ENCODE results near the gene GFER. TPM values are rescaled to one million over a fixed set of nuclear protein-coding genes. Genes with fewer than 3 reads are reported as not detected.

Gene GFER
- 46.0 and 50.1 TPM in 2 replicates for total RNA-seq (2014; rRNA removed; shearing (Covaris generic))

GRCh38 chr16:1983544-1984346 is at the start of gene GFER:
Gene GFER, plus strand, starts transcription at chr16:1984193. Its CDS starts 26 bp downstream, at chr16:1984219.

GRCh38 chr16:1942810-1943726 is 40.9 kb upstream of the GFER start, which contains the start of gene MSRB1:
Gene MSRB1, minus strand, starts transcription at chr16:1943199. Its CDS starts 43 bp downstream, at chr16:1943156.

GRCh38 chr16:1959269-1960039 is 24.5 kb upstream of the GFER start, which contains the start of gene NDUFB10:
Gene NDUFB10, plus strand, starts transcription at chr16:1959538. Its CDS starts 87 bp downstream, at chr16:1959625.

GRCh38 chr16:1964506-1965395 is 19.2 kb upstream of the GFER start, which contains the start of gene RPS2:
Gene RPS2, minus strand, starts transcription at chr16:1964826. Its CDS starts 201 bp downstream, at chr16:1964625.

GRCh38 chr16:1966460-1966859 is 17.5 kb upstream of the GFER start, which contains the start of gene RNF151:
Gene RNF151, plus strand, starts transcription at chr16:1966856. Its CDS starts 26 bp downstream, at chr16:1966882.

GRCh38 chr16:1971796-1972489 is 12.1 kb upstream of the GFER start, which contains the start of gene TBL3:
Gene TBL3, plus strand, starts transcription at chr16:1972053. Its CDS starts 112 bp downstream, at chr16:1972165.

GRCh38 chr16:1981398-1981836 is 2.6 kb upstream of the GFER start, which contains the start of gene NOXO1:
Gene NOXO1, minus strand, starts transcription at chr16:1981469. Its CDS starts 290 bp downstream, at chr16:1981179.

GRCh38 chr16:1989209-1990100 is 5.5 kb downstream of the GFER start, which contains the start of gene SYNGR3:
Gene SYNGR3, plus strand, starts transcription at chr16:1989970. Its CDS starts 133 bp downstream, at chr16:1990103.

GRCh38 chr16:2009791-2010510 is 26.0 kb downstream of the GFER start, which contains the start of gene ZNF598:
Gene ZNF598, minus strand, starts transcription at chr16:2009821.

GRCh38 chr16:2019518-2019920 is 35.5 kb downstream of the GFER start, which contains the start of gene NPW:
Gene NPW, plus strand, starts transcription at chr16:2019785.

GRCh38 chr16:2026461-2027023 is 42.5 kb downstream of the GFER start, which contains the start of gene NHERF2:
Gene NHERF2, plus strand, starts transcription at chr16:2026902. Its CDS starts 104 bp downstream, at chr16:2027006.

Small RNA genes lying within 50 kb of the gene (small RNA-seq; reads per million reads assigned to genes)
- gene AC005363.2 (not detected), gene RN7SL219P (not detected), gene SNORA10 (not detected), gene SNORA64 (not detected)

Other genes with a start within 250 kb of the GFER start
- 89.3 and 122 TPM in 2 replicates for gene NME3, start 212.7 kb upstream of the GFER start, total RNA-seq (2014; rRNA removed; shearing (Covaris generic))
- gene EME2, start 211.4 kb upstream of the GFER start, total RNA-seq (2014; rRNA removed; shearing (Covaris generic)): 21.4 and 22.7 TPM in 2 replicates
- gene MRPS34, start 211.1 kb upstream of the GFER start, total RNA-seq (2014; rRNA removed; shearing (Covaris generic)): 187 and 223 TPM in 2 replicates
- 51.4 and 57.6 TPM in 2 replicates for gene SPSB3, start 201.6 kb upstream of the GFER start, total RNA-seq (2014; rRNA removed; shearing (Covaris generic))
- 132 and 137 TPM in 2 replicates for gene NUBP2, start 201.2 kb upstream of the GFER start, total RNA-seq (2014; rRNA removed; shearing (Covaris generic))
- 0.29 TPM in 1 of 2 replicates, not detected in the other for gene IGFALS, start 190.5 kb upstream of the GFER start, total RNA-seq (2014; rRNA removed; shearing (Covaris generic))
- gene HAGH, start 157.4 kb upstream of the GFER start, total RNA-seq (2014; rRNA removed; shearing (Covaris generic)): 113 and 133 TPM in 2 replicates
- gene FAHD1, start 157.0 kb upstream of the GFER start, total RNA-seq (2014; rRNA removed; shearing (Covaris generic)): 30.1 and 30.2 TPM in 2 replicates
- not detected in 2 replicates for gene MEIOB, start 112.0 kb upstream of the GFER start, total RNA-seq (2014; rRNA removed; shearing (Covaris generic))
- gene HS3ST6, start 65.8 kb upstream of the GFER start, total RNA-seq (2014; rRNA removed; shearing (Covaris generic)): not detected in 2 replicates
- gene MSRB1, start 41.0 kb upstream of the GFER start, total RNA-seq (2014; rRNA removed; shearing (Covaris generic)): 8.5 and 10.2 TPM in 2 replicates
- not detected in 2 replicates for gene RPL3L, start 29.5 kb upstream of the GFER start, total RNA-seq (2014; rRNA removed; shearing (Covaris generic))
- gene NDUFB10, start 24.7 kb upstream of the GFER start, total RNA-seq (2014; rRNA removed; shearing (Covaris generic)): 551 and 557 TPM in 2 replicates
- 4,459 and 5,166 TPM in 2 replicates for gene RPS2, start 19.4 kb upstream of the GFER start, total RNA-seq (2014; rRNA removed; shearing (Covaris generic))
- gene RNF151, start 17.3 kb upstream of the GFER start, total RNA-seq (2014; rRNA removed; shearing (Covaris generic)): not detected in 2 replicates
- gene TBL3, start 12.1 kb upstream of the GFER start, total RNA-seq (2014; rRNA removed; shearing (Covaris generic)): 72.8 and 74.0 TPM in 2 replicates
- gene NOXO1, start 2.7 kb upstream of the GFER start, total RNA-seq (2014; rRNA removed; shearing (Covaris generic)): 0.23 TPM in 1 of 2 replicates, not detected in the other
- gene SYNGR3, start 5.8 kb downstream of the GFER start, total RNA-seq (2014; rRNA removed; shearing (Covaris generic)): 1.6 and 2.0 TPM in 2 replicates
- 59.6 and 76.5 TPM in 2 replicates for gene ZNF598, start 25.6 kb downstream of the GFER start, total RNA-seq (2014; rRNA removed; shearing (Covaris generic))
- 1.0 and 1.5 TPM in 2 replicates for gene NPW, start 35.6 kb downstream of the GFER start, total RNA-seq (2014; rRNA removed; shearing (Covaris generic))
- gene NHERF2, start 42.7 kb downstream of the GFER start, total RNA-seq (2014; rRNA removed; shearing (Covaris generic)): 113 and 117 TPM in 2 replicates
- gene NTHL1, start 63.6 kb downstream of the GFER start, total RNA-seq (2014; rRNA removed; shearing (Covaris generic)): 58.6 and 71.2 TPM in 2 replicates
- gene TSC2, start 63.8 kb downstream of the GFER start, total RNA-seq (2014; rRNA removed; shearing (Covaris generic)): 75.3 and 90.4 TPM in 2 replicates
- gene PKD1, start 151.7 kb downstream of the GFER start, total RNA-seq (2014; rRNA removed; shearing (Covaris generic)): 90.3 and 104 TPM in 2 replicates
- 9.0 and 16.0 TPM in 2 replicates for gene RAB26, start 164.4 kb downstream of the GFER start, total RNA-seq (2014; rRNA removed; shearing (Covaris generic))
- gene TRAF7, start 171.6 kb downstream of the GFER start, total RNA-seq (2014; rRNA removed; shearing (Covaris generic)): 71.3 and 72.5 TPM in 2 replicates
- 1.1 and 1.4 TPM in 2 replicates for gene CASKIN1, start 212.4 kb downstream of the GFER start, total RNA-seq (2014; rRNA removed; shearing (Covaris generic))
- 44.6 and 65.4 TPM in 2 replicates for gene MLST8, start 221.3 kb downstream of the GFER start, total RNA-seq (2014; rRNA removed; shearing (Covaris generic))
- gene BRICD5, start 226.7 kb downstream of the GFER start, total RNA-seq (2014; rRNA removed; shearing (Covaris generic)): 1.3 and 3.0 TPM in 2 replicates
- gene PGP, start 230.6 kb downstream of the GFER start, total RNA-seq (2014; rRNA removed; shearing (Covaris generic)): 19.2 and 26.6 TPM in 2 replicates
- 40.0 and 47.9 TPM in 2 replicates for gene E4F1, start 239.4 kb downstream of the GFER start, total RNA-seq (2014; rRNA removed; shearing (Covaris generic))